ENCODE results near the gene MDFIC2.

DNA sequence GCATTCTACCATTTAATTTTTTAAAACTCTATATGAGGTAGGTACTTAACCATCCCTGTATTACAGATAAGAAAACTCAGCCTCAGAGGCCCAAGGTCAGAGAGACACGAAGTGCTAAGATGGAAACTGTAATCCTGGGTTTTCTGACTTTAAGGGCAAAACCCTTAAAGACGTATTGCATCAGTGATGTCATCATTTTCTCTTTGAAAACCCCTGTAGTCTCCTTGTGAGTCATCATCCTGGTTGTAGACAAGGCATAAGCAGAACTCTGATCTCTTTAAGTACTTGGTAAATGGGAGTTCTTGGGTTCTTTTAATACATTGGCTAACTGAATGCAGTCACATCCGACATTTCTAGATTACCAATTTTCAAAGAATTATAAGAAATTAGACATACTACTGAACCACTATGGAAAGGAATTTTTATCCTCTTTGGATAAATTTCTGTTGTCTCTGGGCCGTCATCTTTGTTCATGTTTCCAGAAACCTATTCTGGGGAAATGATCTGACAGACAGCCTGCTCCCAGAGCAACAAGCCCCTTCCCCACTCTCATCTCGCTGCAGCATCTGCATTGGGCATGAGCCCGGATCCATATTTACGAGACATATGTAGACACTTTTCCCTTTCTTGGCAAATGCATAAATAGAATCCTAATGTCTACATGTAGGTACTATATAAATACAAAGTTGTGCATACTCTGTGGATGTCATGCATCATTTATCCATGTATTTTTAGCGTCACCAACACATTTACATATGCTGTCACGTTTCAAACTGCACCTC is 48.7 kb upstream of the MDFIC2 start:
- TF ChIP-seq YY1 (IDR thresholded peaks at IDR 0.05; ENCODE audit: low read depth) (no peak), REST (IDR thresholded peaks at IDR 0.05; ENCODE audit: low read depth) (no peak), RAD21 (IDR thresholded peaks at IDR 0.05; ENCODE audit: low read depth) (no peak), TAF1 (IDR thresholded peaks at IDR 0.05; ENCODE audit: low read depth) (no peak), ZBTB7A (IDR thresholded peaks at IDR 0.05; ENCODE audit: low read depth) (no peak), CREB1 (IDR thresholded peaks at IDR 0.05; ENCODE audit: low read depth) (no peak), EGR1 (IDR thresholded peaks at IDR 0.05) (no peak)
